MCF 10A (cell line): Measurements from ENCODE around the gene KIF1B. TPM values are rescaled to one million over a fixed set of nuclear protein-coding genes. Genes with fewer than 3 reads are reported as not detected.

ENCODE experiments used
- BruUV-seq: library from RNA; stranded (reverse); fragments of 400-500 nt; replicated peaks from 2 replicates; lab custom pipeline; 2021; lab: Mats Ljungman, UMichigan
- CTCF ChIA-PET: fragments of 300-600 bp; sonication (Branson Sonifier 250); formaldehyde crosslinking; extraction: SDS; loops from one replicate; lab custom pipeline; 2021; ENCODE audit warnings: antibody characterized with exemption, inconsistent platforms; lab: Yijun Ruan, JAX
- POLR2A ChIA-PET: fragments of 300-600, 350-650 bp; sonication (Branson Sonifier 250); formaldehyde crosslinking; extraction: SDS; loops from one replicate; lab custom pipeline; 2020; ENCODE audit warnings: antibody characterized with exemption, inconsistent platforms; lab: Yijun Ruan, JAX
- DNase-seq: peaks from one replicate; pipeline ENCODE4 v3.0.0-alpha.2; 2018; ENCODE audit not compliant: unreplicated experiment
- H3K27ac Mint-ChIP-seq: one replicate; pipeline ENCODE4 v1.8.0; 2022; ENCODE audit warnings: mild to moderate bottlenecking, low read depth, mixed read lengths; ENCODE audit not compliant: unreplicated experiment
- H3K27me3 Mint-ChIP-seq: one replicate; pipeline ENCODE4 v1.8.0; 2022; ENCODE audit warnings: mixed read lengths; ENCODE audit not compliant: insufficient read depth, unreplicated experiment
- H3K36me3 Mint-ChIP-seq: one replicate; pipeline ENCODE4 v1.8.0; 2022; ENCODE audit warnings: mild to moderate bottlenecking, moderate library complexity, mixed read lengths; ENCODE audit not compliant: insufficient read depth, unreplicated experiment
- H3K4me1 Mint-ChIP-seq: one replicate; pipeline ENCODE4 v1.8.0; 2022; ENCODE audit warnings: mixed read lengths; ENCODE audit not compliant: insufficient read depth, unreplicated experiment
- H3K4me3 Mint-ChIP-seq: one replicate; pipeline ENCODE4 v1.8.0; 2022; ENCODE audit warnings: mild to moderate bottlenecking, moderate library complexity, mixed read lengths; ENCODE audit not compliant: unreplicated experiment
- H3K9me3 Mint-ChIP-seq: one replicate; pipeline ENCODE4 v1.8.0; 2022; ENCODE audit warnings: mixed read lengths; ENCODE audit not compliant: unreplicated experiment
- intact Hi-C: fragments of 100-400 bp; cut with micrococcal nuclease; formaldehyde crosslinking; loops from 2 replicates; pipeline ENCODE4 v1.14.1; 2022
- total RNA-seq: library from RNA; stranded (reverse); gene quantifications from 2 replicates; pipeline ENCODE4 v1.2.3, GENCODE V29; 2022
- TF ChIP-seq, protein P1 (sequence below): fragments of 200-600 bp; IDR thresholded peaks from one replicate; pipeline ENCODE4 v1.8.0; 2022; ENCODE audit warnings: antibody characterized with exemption, mild to moderate bottlenecking; ENCODE audit not compliant: unreplicated experiment

The KIF1B gene
- total RNA-seq, 1 experiment from 2014 or later, result 35.9 TPM

DNA sequence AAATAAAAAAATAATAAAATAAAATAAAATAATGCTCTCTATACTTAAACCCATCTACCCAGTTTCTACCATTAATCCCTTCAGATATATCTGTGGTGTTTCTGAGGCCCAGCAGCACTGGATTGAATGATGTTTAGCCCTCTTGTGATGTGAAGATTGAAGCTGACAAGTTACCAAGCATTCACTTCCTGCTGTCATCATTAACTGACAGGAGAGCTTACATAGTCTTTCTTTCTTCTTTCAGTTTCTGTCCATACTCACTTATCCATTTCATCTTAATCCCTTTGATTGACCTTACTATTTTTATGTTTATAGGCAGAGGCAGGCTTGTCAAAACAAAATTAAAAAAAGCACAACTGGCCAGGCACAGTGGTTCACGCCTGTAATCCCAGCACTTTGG, 149.7 kb downstream of the KIF1B start:
- Mint-ChIP-seq H3K9me3 (no peaks in the 10 kb centered on the region), H3K27ac (no peak overlapping the region), H3K36me3 (peaks cover 24% of the 10 kb centered on the region), H3K4me3 (no peak overlapping the region), H3K4me1 (no peaks in the 10 kb centered on the region), H3K27me3 (no peaks in the 10 kb centered on the region)
- TF ChIP-seq, protein P1, sequence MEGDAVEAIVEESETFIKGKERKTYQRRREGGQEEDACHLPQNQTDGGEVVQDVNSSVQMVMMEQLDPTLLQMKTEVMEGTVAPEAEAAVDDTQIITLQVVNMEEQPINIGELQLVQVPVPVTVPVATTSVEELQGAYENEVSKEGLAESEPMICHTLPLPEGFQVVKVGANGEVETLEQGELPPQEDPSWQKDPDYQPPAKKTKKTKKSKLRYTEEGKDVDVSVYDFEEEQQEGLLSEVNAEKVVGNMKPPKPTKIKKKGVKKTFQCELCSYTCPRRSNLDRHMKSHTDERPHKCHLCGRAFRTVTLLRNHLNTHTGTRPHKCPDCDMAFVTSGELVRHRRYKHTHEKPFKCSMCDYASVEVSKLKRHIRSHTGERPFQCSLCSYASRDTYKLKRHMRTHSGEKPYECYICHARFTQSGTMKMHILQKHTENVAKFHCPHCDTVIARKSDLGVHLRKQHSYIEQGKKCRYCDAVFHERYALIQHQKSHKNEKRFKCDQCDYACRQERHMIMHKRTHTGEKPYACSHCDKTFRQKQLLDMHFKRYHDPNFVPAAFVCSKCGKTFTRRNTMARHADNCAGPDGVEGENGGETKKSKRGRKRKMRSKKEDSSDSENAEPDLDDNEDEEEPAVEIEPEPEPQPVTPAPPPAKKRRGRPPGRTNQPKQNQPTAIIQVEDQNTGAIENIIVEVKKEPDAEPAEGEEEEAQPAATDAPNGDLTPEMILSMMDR, result no peak
- intact Hi-C loops, result no loop called here
- POLR2A ChIA-PET, result no interaction called here
- CTCF ChIA-PET, result no interaction called here
- no TSS peak for BruUV-seq
- DNase-seq, result no peak

DNA sequence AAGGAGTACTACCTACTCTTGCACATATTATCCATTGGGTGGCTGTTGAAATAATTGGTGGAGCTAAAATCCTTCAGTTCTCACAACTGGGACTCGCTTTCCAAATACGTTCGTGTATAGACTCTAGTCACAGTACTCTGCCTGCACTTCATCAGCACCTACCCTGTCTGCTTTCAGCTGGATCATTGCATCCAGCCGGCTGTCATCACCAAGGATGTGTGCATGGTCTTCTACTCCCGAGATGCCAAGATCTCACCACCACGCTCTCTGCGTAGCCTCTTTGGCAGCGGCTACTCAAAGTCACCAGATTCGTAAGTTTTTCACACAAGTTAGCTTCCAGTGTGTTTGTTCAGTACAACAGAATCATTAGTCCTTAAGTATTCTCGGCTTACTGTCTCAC, 151.1 kb downstream of the KIF1B start:
- no TSS peak for BruUV-seq
- no peak overlapping the region for H3K4me3 Mint-ChIP-seq
- ChIA-PET POLR2A (no interaction called here), CTCF (interaction anchor here (0.7 kb wide), 1 partner anchor 16 kb away, joined by 4 read pairs; no protein-coding TSS in a partner anchor)
- no peaks in the 10 kb centered on the region for H3K27me3 Mint-ChIP-seq
- H3K4me1 Mint-ChIP-seq, result no peaks in the 10 kb centered on the region
- TF ChIP-seq, protein P1, result no peak
- H3K27ac Mint-ChIP-seq, result no peak overlapping the region
- no peaks in the 10 kb centered on the region for H3K9me3 Mint-ChIP-seq
- no peak for DNase-seq
- peaks cover 30% of the 10 kb centered on the region for H3K36me3 Mint-ChIP-seq
- intact Hi-C loops, result no loop called here

DNA sequence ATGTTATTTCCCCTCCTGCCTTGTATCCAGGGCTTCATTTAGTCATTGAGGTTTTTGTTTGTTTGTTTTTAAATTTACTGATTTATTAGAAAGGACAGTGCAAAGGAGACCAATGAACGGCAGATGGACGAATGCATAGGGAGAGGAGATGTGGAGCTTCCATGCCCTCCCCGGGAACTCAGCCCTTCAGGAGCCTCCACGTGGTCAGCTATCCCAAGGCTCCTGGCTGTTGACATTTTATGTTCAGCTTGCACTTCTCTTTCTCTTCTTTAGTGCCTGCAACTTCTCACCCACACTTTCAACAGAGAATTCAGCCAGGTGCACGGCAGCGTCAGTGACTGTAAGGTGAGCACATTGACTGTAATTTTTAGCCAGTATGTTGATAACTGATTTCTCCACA, 157.8 kb downstream of the KIF1B start:
- Mint-ChIP-seq H3K4me1 (no peaks in the 10 kb centered on the region), H3K36me3 (peaks cover 42% of the 10 kb centered on the region), H3K4me3 (no peak overlapping the region), H3K27me3 (no peaks in the 10 kb centered on the region), H3K27ac (no peak overlapping the region), H3K9me3 (no peaks in the 10 kb centered on the region)
- TF ChIP-seq, protein P1, result no peak
- intact Hi-C loops, result no loop called here
- CTCF ChIA-PET, result interaction anchor here (0.9 to 4.2 kb wide), 2 partner anchors 9 to 62 kb away, joined by 5 to 13 read pairs; partner anchors contain the start of gene CENPS
- no TSS peak for BruUV-seq
- DNase-seq, result no peak
- POLR2A ChIA-PET, result interaction anchor here (0.9 kb wide), 1 partner anchor 158 kb away, joined by 3 read pairs; the partner anchor contains the start of gene KIF1B

DNA sequence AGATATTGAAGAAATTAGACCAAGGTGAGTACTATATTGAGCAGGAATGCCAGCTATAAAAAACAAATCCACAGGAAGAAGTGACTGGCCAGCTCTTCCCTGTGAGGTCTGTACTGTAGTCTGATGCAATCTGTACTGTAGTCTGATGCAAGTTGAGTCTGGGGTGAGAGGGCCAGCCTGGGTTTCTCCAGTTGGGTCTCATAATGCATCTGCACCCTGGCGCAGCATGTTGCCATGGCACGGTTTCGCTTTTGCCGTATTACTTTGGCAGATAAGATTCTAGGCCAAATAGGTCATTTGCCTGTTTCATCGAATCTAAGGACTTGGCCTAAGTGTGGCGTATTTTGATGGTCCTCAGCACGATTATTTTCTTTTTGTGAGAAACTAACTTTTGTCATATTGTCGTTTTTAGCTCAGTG, 164.1 kb downstream of the KIF1B start:
- TF ChIP-seq, protein P1, result no peak
- intact Hi-C loops, result no loop called here
- Mint-ChIP-seq H3K4me3 (no peak overlapping the region), H3K27ac (peak overlapping the region; percentile 73), H3K4me1 (peaks cover 5% of the 10 kb centered on the region), H3K9me3 (no peaks in the 10 kb centered on the region), H3K36me3 (peaks cover 61% of the 10 kb centered on the region), H3K27me3 (no peaks in the 10 kb centered on the region)
- POLR2A ChIA-PET, result interaction anchor here (0.7 kb wide), 1 partner anchor 13 kb away, joined by 4 read pairs; no protein-coding TSS in a partner anchor
- CTCF ChIA-PET, result interaction anchor here (0.7 to 1.4 kb wide), 4 partner anchors 54 to 56 kb away, joined by 3 to 6 read pairs (median 4); partner anchors contain the start of gene CENPS
- BruUV-seq, result no TSS peak
- no peak for DNase-seq
